ENCODE data around the gene KANSL1. TPM values are rescaled to one million over a fixed set of nuclear protein-coding genes. Genes with fewer than 3 reads are reported as not detected.

KANSL1 gene
- total and polyA plus RNA-seq, 10 of the 15 experiments (the other 5 are each of a cell fraction or from before 2014, with no cell fraction given): 4.7 to 60.6 (median 28.0) TPM

DNA sequence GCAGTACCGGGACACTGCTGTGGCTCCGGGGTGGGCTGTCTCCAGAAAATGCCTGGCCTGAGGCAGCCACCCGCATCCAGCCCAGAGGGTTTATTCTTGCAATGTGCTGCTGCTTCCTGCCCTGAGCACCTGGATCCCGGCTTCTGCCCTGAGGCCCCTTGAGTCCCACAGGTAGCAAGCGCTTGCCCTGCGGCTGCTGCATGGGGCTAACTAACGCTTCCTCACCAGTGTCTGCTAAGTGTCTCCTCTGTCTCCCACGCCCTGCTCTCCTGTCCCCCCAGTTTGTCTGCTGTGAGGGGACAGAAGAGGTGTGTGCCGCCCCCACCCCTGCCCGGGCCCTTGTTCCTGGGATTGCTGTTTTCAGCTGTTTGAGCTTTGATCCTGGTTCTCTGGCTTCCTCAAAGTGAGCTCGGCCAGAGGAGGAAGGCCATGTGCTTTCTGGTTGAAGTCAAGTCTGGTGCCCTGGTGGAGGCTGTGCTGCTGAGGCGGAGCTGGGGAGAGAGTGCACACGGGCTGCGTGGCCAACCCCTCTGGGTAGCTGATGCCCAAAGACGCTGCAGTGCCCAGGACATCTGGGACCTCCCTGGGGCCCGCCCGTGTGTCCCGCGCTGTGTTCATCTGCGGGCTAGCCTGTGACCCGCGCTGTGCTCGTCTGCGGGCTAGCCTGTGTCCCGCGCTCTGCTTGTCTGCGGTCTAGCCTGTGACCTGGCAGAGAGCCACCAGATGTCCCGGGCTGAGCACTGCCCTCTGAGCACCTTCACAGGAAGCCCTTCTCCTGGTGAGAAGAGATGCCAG is 181.3 kb downstream of the KANSL1 start:
- Histone ChIP-seq H3K4me2 (ENCODE audit: control insufficient read depth, insufficient read depth) (no peak overlapping the region), H3K27me3 (replicated peaks in 1 of 2; ENCODE audit: control insufficient read depth in 2 of 2, insufficient read depth in 2 of 2, low read length in 1 of 2) (no peaks in the 10 kb centered on the region), H4K20me1 (ENCODE audit: control insufficient read depth, insufficient read depth) (no peaks in the 10 kb centered on the region), H3K9ac (ENCODE audit: control insufficient read depth, insufficient read depth, low read length) (no peak overlapping the region), H3K9me3 (replicated peaks; ENCODE audit: control insufficient read depth, insufficient read depth, low read length) (no peaks in the 10 kb centered on the region), H3K4me3 (no peak overlapping the region), H3K36me3 (ENCODE audit: control insufficient read depth in 2 of 2, insufficient read depth in 2 of 2, low read length in 1 of 2) (no peaks in the 10 kb centered on the region), H2AFZ (ENCODE audit: control insufficient read depth, low read depth, low read length) (no peak overlapping the region), H3K27ac (ENCODE audit: control insufficient read depth, insufficient read depth) (no peak overlapping the region), H3K79me2 (ENCODE audit: control insufficient read depth, insufficient read depth, low read length) (no peaks in the 10 kb centered on the region), H3K4me1 (ENCODE audit: control insufficient read depth, insufficient read depth, low read length) (no peaks in the 10 kb centered on the region)
- FAIRE-seq: no peak
- ChIA-PET POLR2A (no interaction called here), SMC1A (ENCODE audit: uncharacterized antibody, unreplicated experiment) (interaction anchor here (1.3 kb wide), 1 partner anchor 199 kb away, joined by 3 read pairs; no protein-coding TSS in a partner anchor), RAD21 (ENCODE audit: unreplicated experiment) (no interaction called here), CTCF (interaction anchor here (1.4 kb wide), 1 partner anchor 201 kb away, joined by 3 read pairs; no protein-coding TSS in a partner anchor)
- ATAC-seq: no peak
- TF ChIP-seq STAT1 (conservative IDR thresholded peaks at IDR 0.05): no peak
- TF ChIP-seq, protein P1, sequence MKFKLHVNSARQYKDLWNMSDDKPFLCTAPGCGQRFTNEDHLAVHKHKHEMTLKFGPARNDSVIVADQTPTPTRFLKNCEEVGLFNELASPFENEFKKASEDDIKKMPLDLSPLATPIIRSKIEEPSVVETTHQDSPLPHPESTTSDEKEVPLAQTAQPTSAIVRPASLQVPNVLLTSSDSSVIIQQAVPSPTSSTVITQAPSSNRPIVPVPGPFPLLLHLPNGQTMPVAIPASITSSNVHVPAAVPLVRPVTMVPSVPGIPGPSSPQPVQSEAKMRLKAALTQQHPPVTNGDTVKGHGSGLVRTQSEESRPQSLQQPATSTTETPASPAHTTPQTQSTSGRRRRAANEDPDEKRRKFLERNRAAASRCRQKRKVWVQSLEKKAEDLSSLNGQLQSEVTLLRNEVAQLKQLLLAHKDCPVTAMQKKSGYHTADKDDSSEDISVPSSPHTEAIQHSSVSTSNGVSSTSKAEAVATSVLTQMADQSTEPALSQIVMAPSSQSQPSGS (IDR thresholded peaks at IDR 0.05; ENCODE audit: low read length): no peak
- WGBS (ENCODE audit: insufficient coverage, insufficient replicate concordance, low lambda C conversion rate, missing lambda C conversion rate): 73% methylated on average over 27 of the region's 28 CpGs
- in situ Hi-C loops (cut with MboI) (no loop called here), intact Hi-C loops (cut with micrococcal nuclease; ENCODE audit: unreplicated experiment) (no loop called here)
- BruUV-seq (replicated peaks): no TSS peak
- no peak for DNase-seq (ENCODE audit: low read depth, low spot score)

DNA sequence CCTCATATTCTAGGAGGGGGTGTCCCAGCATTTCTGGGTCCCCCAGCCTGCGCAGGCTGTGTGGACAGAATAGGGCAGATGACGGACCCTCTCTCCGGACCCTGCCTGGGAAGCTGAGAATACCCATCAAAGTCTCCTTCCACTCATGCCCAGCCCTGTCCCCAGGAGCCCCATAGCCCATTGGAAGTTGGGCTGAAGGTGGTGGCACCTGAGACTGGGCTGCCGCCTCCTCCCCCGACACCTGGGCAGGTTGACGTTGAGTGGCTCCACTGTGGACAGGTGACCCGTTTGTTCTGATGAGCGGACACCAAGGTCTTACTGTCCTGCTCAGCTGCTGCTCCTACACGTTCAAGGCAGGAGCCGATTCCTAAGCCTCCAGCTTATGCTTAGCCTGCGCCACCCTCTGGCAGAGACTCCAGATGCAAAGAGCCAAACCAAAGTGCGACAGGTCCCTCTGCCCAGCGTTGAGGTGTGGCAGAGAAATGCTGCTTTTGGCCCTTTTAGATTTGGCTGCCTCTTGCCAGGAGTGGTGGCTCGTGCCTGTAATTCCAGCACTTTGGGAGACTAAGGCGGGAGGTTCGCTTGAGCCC is 182.5 kb downstream of the KANSL1 start:
- ATAC-seq: no peak
- Histone ChIP-seq H4K20me1 (ENCODE audit: control insufficient read depth, insufficient read depth) (no peaks in the 10 kb centered on the region), H3K9ac (ENCODE audit: control insufficient read depth, insufficient read depth, low read length) (no peak overlapping the region), H3K79me2 (ENCODE audit: control insufficient read depth, insufficient read depth, low read length) (no peaks in the 10 kb centered on the region), H2AFZ (ENCODE audit: control insufficient read depth, low read depth, low read length) (no peak overlapping the region), H3K4me2 (ENCODE audit: control insufficient read depth, insufficient read depth) (no peak overlapping the region), H3K36me3 (ENCODE audit: control insufficient read depth in 2 of 2, insufficient read depth in 2 of 2, low read length in 1 of 2) (no peaks in the 10 kb centered on the region), H3K9me3 (replicated peaks; ENCODE audit: control insufficient read depth, insufficient read depth, low read length) (no peaks in the 10 kb centered on the region), H3K27me3 (replicated peaks in 1 of 2; ENCODE audit: control insufficient read depth in 2 of 2, insufficient read depth in 2 of 2, low read length in 1 of 2) (no peaks in the 10 kb centered on the region), H3K27ac (ENCODE audit: control insufficient read depth, insufficient read depth) (no peak overlapping the region), H3K4me3 (no peak overlapping the region), H3K4me1 (ENCODE audit: control insufficient read depth, insufficient read depth, low read length) (no peaks in the 10 kb centered on the region)
- no peak for FAIRE-seq
- WGBS (ENCODE audit: insufficient coverage, insufficient replicate concordance, low lambda C conversion rate, missing lambda C conversion rate): 61% methylated on average over 16 of the region's 16 CpGs
- no peak for DNase-seq (ENCODE audit: low read depth, low spot score)
- intact Hi-C loops (cut with micrococcal nuclease; ENCODE audit: unreplicated experiment): no loop called here
- ChIA-PET RAD21 (ENCODE audit: unreplicated experiment) (no interaction called here), SMC1A (ENCODE audit: uncharacterized antibody, unreplicated experiment) (no interaction called here), POLR2A (no interaction called here), CTCF (interaction anchor here (1.4 kb wide), 1 partner anchor 202 kb away, joined by 3 read pairs; no protein-coding TSS in a partner anchor)
- in situ Hi-C loops (cut with MboI): no loop called here
- TF ChIP-seq TCF12 (IDR thresholded peaks at IDR 0.05; ENCODE audit: low read depth, low read length) (no peak), HDGF (IDR thresholded peaks at IDR 0.05) (no peak), KAT2A (conservative IDR thresholded peaks at IDR 0.05; ENCODE audit: control insufficient read depth, low read depth, low read length) (no peak), SMAD5 (IDR thresholded peaks at IDR 0.05; ENCODE audit: low read depth) (no peak), MXI1 (IDR thresholded peaks at IDR 0.05; ENCODE audit: low read depth, low read length) (no peak), KLF5 (IDR thresholded peaks at IDR 0.05; ENCODE audit: partially characterized antibody) (no peak), WRNIP1 (IDR thresholded peaks at IDR 0.05; ENCODE audit: borderline replicate concordance, low read depth, low read length) (no peak)
- TF ChIP-seq, protein P2, sequence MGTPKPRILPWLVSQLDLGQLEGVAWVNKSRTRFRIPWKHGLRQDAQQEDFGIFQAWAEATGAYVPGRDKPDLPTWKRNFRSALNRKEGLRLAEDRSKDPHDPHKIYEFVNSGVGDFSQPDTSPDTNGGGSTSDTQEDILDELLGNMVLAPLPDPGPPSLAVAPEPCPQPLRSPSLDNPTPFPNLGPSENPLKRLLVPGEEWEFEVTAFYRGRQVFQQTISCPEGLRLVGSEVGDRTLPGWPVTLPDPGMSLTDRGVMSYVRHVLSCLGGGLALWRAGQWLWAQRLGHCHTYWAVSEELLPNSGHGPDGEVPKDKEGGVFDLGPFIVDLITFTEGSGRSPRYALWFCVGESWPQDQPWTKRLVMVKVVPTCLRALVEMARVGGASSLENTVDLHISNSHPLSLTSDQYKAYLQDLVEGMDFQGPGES (IDR thresholded peaks at IDR 0.05): no peak
- BruUV-seq (replicated peaks): no TSS peak
